ENCODE data around the gene IL1RAPL2. TPM values are rescaled to one million over a fixed set of nuclear protein-coding genes. Genes with fewer than 3 reads are reported as not detected.

The IL1RAPL2 gene
- polyA plus RNA-seq, 3 donors: not detected

DNA sequence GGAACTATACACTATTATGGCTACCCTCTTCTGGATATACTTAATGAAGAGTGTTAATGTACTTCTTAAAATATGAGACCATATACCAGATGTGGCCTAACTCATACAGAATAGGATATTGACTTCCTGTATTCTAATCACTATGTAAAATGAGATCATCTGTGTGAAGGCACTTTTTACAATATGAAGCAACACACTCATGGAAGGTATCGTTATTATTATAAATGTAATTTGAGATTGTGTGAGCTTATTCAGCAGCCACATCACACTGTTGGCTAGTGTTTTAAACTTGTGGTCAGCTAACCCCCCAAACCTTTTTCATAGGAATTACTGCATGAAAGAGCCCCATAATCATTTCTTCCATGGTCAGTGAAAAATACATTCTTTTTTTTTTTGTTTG lies 936.3 kb downstream of the IL1RAPL2 start:
- Mint-ChIP-seq H3K4me1 (no peaks in the 10 kb centered on the region), H3K4me3 (no peak overlapping the region), H3K27ac (no peak overlapping the region), H3K9me3 (peaks cover 0 to 1% (median 0%) of the 10 kb centered on the region in 7 donors), H3K36me3 (no peaks in the 10 kb centered on the region), H3K27me3 (ENCODE audit: low read depth in 3 of 3) (peaks cover 0 to 5% (median 0%) of the 10 kb centered on the region in 3 donors)
- H4K20me1 ChIP-seq (ENCODE audit: insufficient read depth, low read length): no peaks in the 10 kb centered on the region
- no peaks in the 10 kb centered on the region for H3K79me2 ChIP-seq (ENCODE audit: insufficient read depth, low read length)
- no peak for DNase-seq
- H3K9me3 ChIP-seq (replicated peaks in 1 of 2; ENCODE audit: control insufficient read depth in 1 of 2, insufficient read depth in 1 of 2, low read length in 2 of 2): no peaks in the 10 kb centered on the region
- no peak overlapping the region for H3K4me2 ChIP-seq (replicated peaks; ENCODE audit: extremely low read depth, low read length, poor library complexity, severe bottlenecking)
- WGBS (ENCODE audit: insufficient coverage): no CpG with 5 or more reads among the region's 1 CpG
- no peaks in the 10 kb centered on the region for H3K4me1 ChIP-seq (ENCODE audit: control insufficient read depth in 1 of 2, insufficient read depth in 2 of 2, low read length in 2 of 2)
- TF ChIP-seq, protein P1, sequence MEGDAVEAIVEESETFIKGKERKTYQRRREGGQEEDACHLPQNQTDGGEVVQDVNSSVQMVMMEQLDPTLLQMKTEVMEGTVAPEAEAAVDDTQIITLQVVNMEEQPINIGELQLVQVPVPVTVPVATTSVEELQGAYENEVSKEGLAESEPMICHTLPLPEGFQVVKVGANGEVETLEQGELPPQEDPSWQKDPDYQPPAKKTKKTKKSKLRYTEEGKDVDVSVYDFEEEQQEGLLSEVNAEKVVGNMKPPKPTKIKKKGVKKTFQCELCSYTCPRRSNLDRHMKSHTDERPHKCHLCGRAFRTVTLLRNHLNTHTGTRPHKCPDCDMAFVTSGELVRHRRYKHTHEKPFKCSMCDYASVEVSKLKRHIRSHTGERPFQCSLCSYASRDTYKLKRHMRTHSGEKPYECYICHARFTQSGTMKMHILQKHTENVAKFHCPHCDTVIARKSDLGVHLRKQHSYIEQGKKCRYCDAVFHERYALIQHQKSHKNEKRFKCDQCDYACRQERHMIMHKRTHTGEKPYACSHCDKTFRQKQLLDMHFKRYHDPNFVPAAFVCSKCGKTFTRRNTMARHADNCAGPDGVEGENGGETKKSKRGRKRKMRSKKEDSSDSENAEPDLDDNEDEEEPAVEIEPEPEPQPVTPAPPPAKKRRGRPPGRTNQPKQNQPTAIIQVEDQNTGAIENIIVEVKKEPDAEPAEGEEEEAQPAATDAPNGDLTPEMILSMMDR (IDR thresholded peaks at IDR 0.05): no peak
- intact Hi-C loops (cut with micrococcal nuclease): no loop called here
- H3K27me3 ChIP-seq (ENCODE audit: control insufficient read depth in 2 of 2, insufficient read depth in 2 of 2, low read length in 2 of 2): no peaks in the 10 kb centered on the region
- H3K4me3 ChIP-seq (replicated peaks in 1 of 3; ENCODE audit: low read depth in 2 of 3, low read length in 3 of 3): no peak overlapping the region
- H3K9ac ChIP-seq (ENCODE audit: insufficient read depth, low read length, poor library complexity, severe bottlenecking): no peak overlapping the region
- H2AFZ ChIP-seq (ENCODE audit: insufficient read depth, low read depth, low read length, poor library complexity, severe bottlenecking): no peak overlapping the region
- no peaks in the 10 kb centered on the region for H3K36me3 ChIP-seq (replicated peaks in 1 of 2; ENCODE audit: control insufficient read depth in 1 of 2, insufficient read depth in 2 of 2, low read length in 2 of 2)
- H3K27ac ChIP-seq (ENCODE audit: low read depth in 1 of 2, low read length in 2 of 2): no peak overlapping the region

DNA sequence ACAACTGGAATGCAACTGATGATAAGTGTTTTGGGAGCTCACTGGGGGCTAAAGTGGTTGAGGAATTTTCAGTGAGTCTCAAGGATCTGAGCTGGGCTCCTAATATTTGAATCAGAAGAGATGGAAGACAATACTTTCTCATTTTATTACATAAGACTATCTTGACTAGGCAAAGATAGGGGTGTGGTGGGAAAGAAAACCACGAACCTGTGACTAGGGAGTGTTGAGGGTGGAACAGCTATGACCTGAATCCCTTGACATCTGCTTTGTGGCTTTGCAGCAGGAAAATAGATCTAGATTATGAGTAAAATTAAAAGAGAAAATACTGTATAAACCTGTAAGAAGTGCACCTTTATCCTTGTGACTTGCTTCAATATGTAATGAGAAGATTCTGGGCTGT lies 949.6 kb downstream of the IL1RAPL2 start:
- Histone ChIP-seq H3K79me2 (ENCODE audit: insufficient read depth, low read length) (no peaks in the 10 kb centered on the region), H3K4me3 (replicated peaks in 1 of 3; ENCODE audit: low read depth in 2 of 3, low read length in 3 of 3) (no peak overlapping the region), H3K4me1 (ENCODE audit: control insufficient read depth in 1 of 2, insufficient read depth in 2 of 2, low read length in 2 of 2) (no peaks in the 10 kb centered on the region), H3K4me2 (replicated peaks; ENCODE audit: extremely low read depth, low read length, poor library complexity, severe bottlenecking) (no peak overlapping the region), H3K9ac (ENCODE audit: insufficient read depth, low read length, poor library complexity, severe bottlenecking) (no peak overlapping the region), H3K27me3 (ENCODE audit: control insufficient read depth in 2 of 2, insufficient read depth in 2 of 2, low read length in 2 of 2) (no peaks in the 10 kb centered on the region), H3K36me3 (replicated peaks in 1 of 2; ENCODE audit: control insufficient read depth in 1 of 2, insufficient read depth in 2 of 2, low read length in 2 of 2) (no peaks in the 10 kb centered on the region), H4K20me1 (ENCODE audit: insufficient read depth, low read length) (no peaks in the 10 kb centered on the region), H2AFZ (ENCODE audit: insufficient read depth, low read depth, low read length, poor library complexity, severe bottlenecking) (no peak overlapping the region), H3K9me3 (replicated peaks in 1 of 2; ENCODE audit: control insufficient read depth in 1 of 2, insufficient read depth in 1 of 2, low read length in 2 of 2) (no peaks in the 10 kb centered on the region), H3K27ac (ENCODE audit: low read depth in 1 of 2, low read length in 2 of 2) (no peak overlapping the region)
- DNase-seq: no peak
- Mint-ChIP-seq H3K27ac (no peak overlapping the region), H3K36me3 (no peaks in the 10 kb centered on the region), H3K27me3 (ENCODE audit: low read depth in 3 of 3) (peaks cover 0 to 3% (median 0%) of the 10 kb centered on the region in 3 donors), H3K9me3 (peaks cover 0 to 5% (median 3%) of the 10 kb centered on the region in 7 donors), H3K4me3 (no peak overlapping the region), H3K4me1 (no peaks in the 10 kb centered on the region)
- WGBS (ENCODE audit: insufficient coverage): no CpG with 5 or more reads among the region's 1 CpG
- TF ChIP-seq, protein P1 (IDR thresholded peaks at IDR 0.05): no peak
- intact Hi-C loops (cut with micrococcal nuclease): no loop called here
